K562 (cell line): ENCODE measurements around the gene STK4. TPM values are rescaled to one million over a fixed set of nuclear protein-coding genes. Genes with fewer than 3 reads are reported as not detected.

Experiments used
- ATF3 ChIP-seq, 2 experiments: fragments of 450-650 bp in 1 of 2; sonication (generic) in 1 of 2; formaldehyde crosslinking in 1 of 2; IDR thresholded peaks in 1 of 2; conservative IDR thresholded peaks in 1 of 2; 2 replicates each; pipeline versions ENCODE4 v1.6.1 to v1.8.1; 2016 to 2023; ENCODE audit warnings: mild to moderate bottlenecking in 2 of 2, moderate library complexity in 2 of 2, inconsistent platforms in 1 of 2, missing genetic modification reagents in 1 of 2
- ATF7 ChIP-seq: fragments of 450-650 bp; IDR thresholded peaks from 2 replicates; pipeline ENCODE4 v1.7.1; 2014; ENCODE audit warnings: mild to moderate bottlenecking, moderate library complexity
- C11orf30 ChIP-seq: fragments of 450-650 bp; IDR thresholded peaks from 2 replicates; pipeline ENCODE4 v1.6.1; 2016; ENCODE audit warnings: low read depth, mild to moderate bottlenecking
- ETS2 ChIP-seq: IDR thresholded peaks from 2 replicates; pipeline ENCODE4 v1.6.1; 2016; ENCODE audit warnings: borderline replicate concordance, missing genetic modification characterization, mild to moderate bottlenecking, moderate library complexity, missing compliant biosample characterization; ENCODE audit not compliant: poor library complexity, severe bottlenecking
- HMG20B ChIP-seq: fragments of 250-450 bp; sonication (Bioruptor Pico); IDR thresholded peaks from 2 replicates; pipeline ENCODE4 v1.5.0; 2021; ENCODE audit warnings: mild to moderate bottlenecking
- KAT2B ChIP-seq: IDR thresholded peaks from one replicate; pipeline ENCODE4 v1.6.1; 2012; ENCODE audit warnings: low read depth, mild to moderate bottlenecking, control low read depth, inconsistent platforms, low read length, moderate library complexity
- KDM5B ChIP-seq: fragments of 200-600 bp; sonication (generic); IDR thresholded peaks from 2 replicates; pipeline ENCODE4 v1.6.1; 2012; ENCODE audit warnings: low read depth, mild to moderate bottlenecking, moderate library complexity, low read length, control low read depth, inconsistent platforms; ENCODE audit not compliant: insufficient replicate concordance
- LEF1 ChIP-seq: fragments of 450-650 bp; IDR thresholded peaks from 2 replicates; pipeline ENCODE4 v1.6.1; 2016; ENCODE audit warnings: mild to moderate bottlenecking
- NELFE ChIP-seq: IDR thresholded peaks from 2 replicates; pipeline ENCODE4 v1.6.1; 2011; ENCODE audit warnings: mild to moderate bottlenecking; ENCODE audit not compliant: insufficient read depth, insufficient read length
- NFATC3 ChIP-seq: fragments of 450-650 bp; IDR thresholded peaks from 2 replicates; pipeline ENCODE4 v1.6.1; 2017; ENCODE audit warnings: mild to moderate bottlenecking
- NFE2 ChIP-seq: IDR thresholded peaks from 2 replicates; pipeline ENCODE4 v1.6.1; 2014; ENCODE audit warnings: antibody characterized with exemption, low read depth
- SMAD3 ChIP-seq: fragments of 450-650 bp; formaldehyde crosslinking; conservative IDR thresholded peaks from 2 replicates; pipeline ENCODE4 v1.4.0; 2020; ENCODE audit warnings: mild to moderate bottlenecking
- ZNF3 ChIP-seq: fragments of 250-450 bp; sonication (Bioruptor Pico); IDR thresholded peaks from 2 replicates; pipeline ENCODE4 v1.5.0; 2021; ENCODE audit warnings: mild to moderate bottlenecking, moderate library complexity
- ZNF408 ChIP-seq: fragments of 250-450 bp; sonication (Bioruptor Pico); IDR thresholded peaks from 2 replicates; pipeline ENCODE4 v1.4.0; 2020; ENCODE audit warnings: low read depth, mild to moderate bottlenecking, moderate library complexity
- ZZZ3 ChIP-seq: fragments of 450-650 bp; IDR thresholded peaks from 2 replicates; pipeline ENCODE4 v1.6.1; 2016; ENCODE audit warnings: antibody characterized with exemption, mild to moderate bottlenecking, moderate library complexity
- polyA plus RNA-seq, 8 experiments: library from polyadenylated mRNA; depleted of rRNA in 4 of 8; stranded (reverse) in 5 of 8; unstranded in 3 of 8; fragments of >200 nt; fragmentation: Nextera tagmentation in 2 of 8; fragmentation: Illumina TruSeq in 1 of 8; extraction: Ambion mirVana in 2 of 8; extraction: Trizol in 1 of 8; gene quantifications; 2 replicates each; pipeline versions ENCODE4 v1.2.1 to v1.2.3, GENCODE V29; 2011 to 2014; ENCODE audit warnings: inconsistent platforms in 1 of 8, missing spikeins in 1 of 8
- total RNA-seq, 7 experiments: library from RNA; depleted of rRNA in 6 of 7; stranded (reverse); fragments of >200 nt in 6 of 7; fragmentation: Illumina TruSeq in 2 of 7; extraction: Trizol in 2 of 7; gene quantifications; 2 replicates each; pipeline versions ENCODE4 v1.2.1 to v1.2.3, GENCODE V29; 2011 to 2021; ENCODE audit warnings: low replicate concordance in 1 of 7
- TF ChIP-seq, protein P1 (sequence below): IDR thresholded peaks from 2 replicates; pipeline ENCODE4 v1.6.1; 2011; ENCODE audit warnings: borderline replicate concordance, low read depth, mild to moderate bottlenecking, moderate library complexity, low read length; ENCODE audit not compliant: insufficient read depth, poor library complexity, severe bottlenecking

Gene STK4
- total and polyA plus RNA-seq, 9 of the 15 experiments (the other 6 are each of a cell fraction or from before 2014, with no cell fraction given), result 11.9 to 30.6 (median 22.2) TPM

- TF ChIP-seq KDM5B (no peak), C11orf30 (no peak), NELFE (no peak), ZZZ3 (no peak), NFE2 (no peak), ATF7 (peak; percentile 91), ETS2 (no peak), NFATC3 (no peak), ZNF3 (no peak), LEF1 (no peak), KAT2B (no peak), SMAD3 (CRISPR knock-in tag) (0 out of 2 replicates have a peak, but pooled peaks have one; percentile 46), ZNF408 (CRISPR knock-in tag) (no peak), HMG20B (CRISPR knock-in tag) (no peak), ATF3 (IDR thresholded peaks at IDR 0.05) (peak; percentile 99), ATF3 (CRISPR knock-in tag; conservative IDR thresholded peaks at IDR 0.05) (0 out of 2 replicates have a peak, but pooled peaks have one; percentile 54)
- TF ChIP-seq, protein P1, sequence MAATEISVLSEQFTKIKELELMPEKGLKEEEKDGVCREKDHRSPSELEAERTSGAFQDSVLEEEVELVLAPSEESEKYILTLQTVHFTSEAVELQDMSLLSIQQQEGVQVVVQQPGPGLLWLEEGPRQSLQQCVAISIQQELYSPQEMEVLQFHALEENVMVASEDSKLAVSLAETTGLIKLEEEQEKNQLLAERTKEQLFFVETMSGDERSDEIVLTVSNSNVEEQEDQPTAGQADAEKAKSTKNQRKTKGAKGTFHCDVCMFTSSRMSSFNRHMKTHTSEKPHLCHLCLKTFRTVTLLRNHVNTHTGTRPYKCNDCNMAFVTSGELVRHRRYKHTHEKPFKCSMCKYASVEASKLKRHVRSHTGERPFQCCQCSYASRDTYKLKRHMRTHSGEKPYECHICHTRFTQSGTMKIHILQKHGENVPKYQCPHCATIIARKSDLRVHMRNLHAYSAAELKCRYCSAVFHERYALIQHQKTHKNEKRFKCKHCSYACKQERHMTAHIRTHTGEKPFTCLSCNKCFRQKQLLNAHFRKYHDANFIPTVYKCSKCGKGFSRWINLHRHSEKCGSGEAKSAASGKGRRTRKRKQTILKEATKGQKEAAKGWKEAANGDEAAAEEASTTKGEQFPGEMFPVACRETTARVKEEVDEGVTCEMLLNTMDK, result no peak
Observed at GRCh38 chr20:45036044-45036755, 69.9 kb downstream of the STK4 start (continued).
